HG02610 (cell line): ENCODE data around the gene CBX4.

ENCODE experiments used
- ATAC-seq: cut with Tn5 transposase; IDR thresholded peaks from one replicate; pipeline ENCODE4 v1.9.1; 2021; ENCODE audit warnings: mild to moderate bottlenecking, moderate library complexity; ENCODE audit not compliant: unreplicated experiment

CBX4 gene

GRCh38 chr17:79831265-79832217, 7.7 kb downstream of the CBX4 start:
- ATAC-seq, result no peak

GRCh38 chr17:79830763-79831264, 8.4 kb downstream of the CBX4 start:
- no peak for ATAC-seq

- ATAC-seq, result no peak
Measured at GRCh38 chr17:79830303-79830702, 8.9 kb downstream of the CBX4 start.

GRCh38 chr17:79829457-79829856, 9.8 kb downstream of the CBX4 start:
- ATAC-seq, result no peak

GRCh38 chr17:79829004-79829403, 10.2 kb downstream of the CBX4 start:
- ATAC-seq, result no peak

GRCh38 chr17:79826841-79827578, 12.2 kb downstream of the CBX4 start:
- ATAC-seq, result no peak

- ATAC-seq, result no peak
Measured at GRCh38 chr17:79826204-79826680, 13.0 kb downstream of the CBX4 start.

- no peak for ATAC-seq
Measured at GRCh38 chr17:79825580-79825921, 13.7 kb downstream of the CBX4 start.

- no peak for ATAC-seq
Measured at GRCh38 chr17:79824893-79825579, 14.2 kb downstream of the CBX4 start.

GRCh38 chr17:79824234-79824633, 15.0 kb downstream of the CBX4 start:
- ATAC-seq, result no peak

- no peak for ATAC-seq
Measured at GRCh38 chr17:79822583-79823124, 16.6 kb downstream of the CBX4 start.

GRCh38 chr17:79821331-79822095, 17.7 kb downstream of the CBX4 start:
- ATAC-seq, result no peak

GRCh38 chr17:79820959-79821330, 18.3 kb downstream of the CBX4 start:
- no peak for ATAC-seq

- ATAC-seq, result no peak
Measured at GRCh38 chr17:79819534-79820276, 19.5 kb downstream of the CBX4 start.

GRCh38 chr17:79819085-79819484, 20.2 kb downstream of the CBX4 start:
- no peak for ATAC-seq

GRCh38 chr17:79818026-79818758, 21.0 kb downstream of the CBX4 start:
- no peak for ATAC-seq

- no peak for ATAC-seq
Measured at GRCh38 chr17:79815836-79816461, 23.3 kb downstream of the CBX4 start.
